GM12872 (cell line): ENCODE results near the gene FLII.

ENCODE experiments used
- CTCF ChIP-seq: IDR thresholded peaks from 3 replicates; pipeline ENCODE4 v1.5.1; 2011; ENCODE audit warnings: low read depth, mild to moderate bottlenecking, low read length, moderate library complexity; ENCODE audit not compliant: insufficient read depth

FLII gene

GRCh38 chr17:18262111-18262510 is 3.6 kb upstream of the FLII start:
- TF ChIP-seq CTCF, result no peak

GRCh38 chr17:18261659-18262058 is 3.1 kb upstream of the FLII start:
- no peak for TF ChIP-seq CTCF

GRCh38 chr17:18261146-18261515 is 2.6 kb upstream of the FLII start:
- no peak for TF ChIP-seq CTCF

GRCh38 chr17:18260332-18261145 is 2.0 kb upstream of the FLII start, which contains the start of gene MIEF2:
Gene MIEF2, plus strand, starts transcription at chr17:18260662. Its CDS starts 2,059 bp downstream, at chr17:18262721.
- no peak for TF ChIP-seq CTCF

- no peak for TF ChIP-seq CTCF
Observed at GRCh38 chr17:18259621-18260331, 1.2 kb upstream of the FLII start.

DNA sequence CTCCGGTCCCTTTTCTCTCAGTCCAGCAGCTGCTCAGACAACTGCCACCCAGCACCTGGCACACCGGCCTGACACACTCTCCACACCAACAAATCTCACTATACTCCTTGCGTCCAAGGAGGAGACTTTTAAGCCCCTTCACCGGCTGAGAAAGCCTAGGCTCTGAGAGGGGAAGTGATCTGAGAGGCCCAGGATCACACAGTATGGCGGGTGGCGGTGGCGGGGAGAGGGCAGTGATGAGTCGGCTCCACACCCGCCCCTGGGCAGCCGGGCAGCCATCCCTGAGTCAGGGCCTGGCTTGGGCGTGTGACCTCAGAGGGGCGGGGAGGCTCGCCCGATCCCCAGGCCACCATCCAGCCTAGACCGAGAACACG is 569 bp downstream of the FLII start:
- no peak for TF ChIP-seq CTCF

- TF ChIP-seq CTCF, result no peak
Observed at GRCh38 chr17:18257268-18257981, 1.1 kb downstream of the FLII start.
